ENCODE measurements around the gene SEC61A1. TPM values are rescaled to one million over a fixed set of nuclear protein-coding genes. Genes with fewer than 3 reads are reported as not detected.

SEC61A1 gene
- total RNA-seq, 1 donor from 2014 or later = 92.8 TPM

GRCh38 chr3:128021768-128022372 lies 30.4 kb upstream of the SEC61A1 start:
- Histone ChIP-seq H3K4me1 (no peaks in the 10 kb centered on the region), H3K27ac (no peak overlapping the region), H3K27me3 (no peaks in the 10 kb centered on the region), H3K9me3 (no peaks in the 10 kb centered on the region), H3K4me3 (no peak overlapping the region), H3K36me3 (no peaks in the 10 kb centered on the region)
- TF ChIP-seq POLR2AphosphoS5 (IDR thresholded peaks at IDR 0.05; ENCODE audit: insufficient read depth in 1 of 2, low read depth in 1 of 2) (no peak), CTCF (IDR thresholded peaks at IDR 0.05) (no peak), POLR2A (IDR thresholded peaks at IDR 0.05) (no peak)
- no peak for DNase-seq (ENCODE audit: extremely low spot score in 2 of 2)
- intact Hi-C loops (cut with DNase I) = no loop called here

- no peaks in the 10 kb centered on the region for H3K27me3 ChIP-seq
- H3K4me1 ChIP-seq = no peaks in the 10 kb centered on the region
- intact Hi-C loops (cut with DNase I) = no loop called here
- no peaks in the 10 kb centered on the region for H3K9me3 ChIP-seq
- no peak for TF ChIP-seq POLR2AphosphoS5 (IDR thresholded peaks at IDR 0.05; ENCODE audit: insufficient read depth in 1 of 2, low read depth in 1 of 2)
- TF ChIP-seq CTCF (IDR thresholded peaks at IDR 0.05) = no peak
- no peak for TF ChIP-seq POLR2A (IDR thresholded peaks at IDR 0.05)
- H3K36me3 ChIP-seq = no peaks in the 10 kb centered on the region
- no peak for DNase-seq (ENCODE audit: extremely low spot score in 2 of 2)
- H3K4me3 ChIP-seq = no peak overlapping the region
- H3K27ac ChIP-seq = no peak overlapping the region
Observed at GRCh38 chr3:128033102-128033501, 19.1 kb upstream of the SEC61A1 start.

- H3K4me3 ChIP-seq = no peak overlapping the region
- H3K27ac ChIP-seq = no peak overlapping the region
- no peaks in the 10 kb centered on the region for H3K4me1 ChIP-seq
- no peak for DNase-seq (ENCODE audit: extremely low spot score in 2 of 2)
- no peaks in the 10 kb centered on the region for H3K9me3 ChIP-seq
- intact Hi-C loops (cut with DNase I) = no loop called here
- no peaks in the 10 kb centered on the region for H3K36me3 ChIP-seq
- H3K27me3 ChIP-seq = no peaks in the 10 kb centered on the region
- TF ChIP-seq CTCF (IDR thresholded peaks at IDR 0.05) = no peak
- no peak for TF ChIP-seq POLR2AphosphoS5 (IDR thresholded peaks at IDR 0.05; ENCODE audit: insufficient read depth in 1 of 2, low read depth in 1 of 2)
- TF ChIP-seq POLR2A (IDR thresholded peaks at IDR 0.05) = no peak
Observed at GRCh38 chr3:128036119-128036518, 16.1 kb upstream of the SEC61A1 start.

GRCh38 chr3:128040041-128040440 lies 12.2 kb upstream of the SEC61A1 start:
- no peak overlapping the region for H3K27ac ChIP-seq
- DNase-seq (ENCODE audit: extremely low spot score in 2 of 2) = no peak
- no peak overlapping the region for H3K4me3 ChIP-seq
- intact Hi-C loops (cut with DNase I) = no loop called here
- H3K9me3 ChIP-seq = no peaks in the 10 kb centered on the region
- no peaks in the 10 kb centered on the region for H3K4me1 ChIP-seq
- H3K27me3 ChIP-seq = no peaks in the 10 kb centered on the region
- H3K36me3 ChIP-seq = no peaks in the 10 kb centered on the region
- no peak for TF ChIP-seq CTCF (IDR thresholded peaks at IDR 0.05)
- TF ChIP-seq POLR2AphosphoS5 (IDR thresholded peaks at IDR 0.05; ENCODE audit: insufficient read depth in 1 of 2, low read depth in 1 of 2) = no peak

GRCh38 chr3:128040660-128041059 lies 11.6 kb upstream of the SEC61A1 start:
- Histone ChIP-seq H3K27ac (no peak overlapping the region), H3K9me3 (no peaks in the 10 kb centered on the region), H3K27me3 (no peaks in the 10 kb centered on the region), H3K4me3 (no peak overlapping the region), H3K4me1 (no peaks in the 10 kb centered on the region), H3K36me3 (no peaks in the 10 kb centered on the region)
- DNase-seq (ENCODE audit: extremely low spot score in 2 of 2) = no peak
- TF ChIP-seq POLR2A (IDR thresholded peaks at IDR 0.05) (no peak), POLR2AphosphoS5 (IDR thresholded peaks at IDR 0.05; ENCODE audit: insufficient read depth in 1 of 2, low read depth in 1 of 2) (no peak), CTCF (IDR thresholded peaks at IDR 0.05) (no peak)
- intact Hi-C loops (cut with DNase I) = no loop called here

Measured in vagina (tissue), 2 donors.